ENCODE data around the gene SYT8. TPM values are rescaled to one million over a fixed set of nuclear protein-coding genes. Genes with fewer than 3 reads are reported as not detected.

Gene SYT8
- total and polyA plus RNA-seq, 2 donors from 2014 or later: 1.2 to 1.7 TPM

DNA sequence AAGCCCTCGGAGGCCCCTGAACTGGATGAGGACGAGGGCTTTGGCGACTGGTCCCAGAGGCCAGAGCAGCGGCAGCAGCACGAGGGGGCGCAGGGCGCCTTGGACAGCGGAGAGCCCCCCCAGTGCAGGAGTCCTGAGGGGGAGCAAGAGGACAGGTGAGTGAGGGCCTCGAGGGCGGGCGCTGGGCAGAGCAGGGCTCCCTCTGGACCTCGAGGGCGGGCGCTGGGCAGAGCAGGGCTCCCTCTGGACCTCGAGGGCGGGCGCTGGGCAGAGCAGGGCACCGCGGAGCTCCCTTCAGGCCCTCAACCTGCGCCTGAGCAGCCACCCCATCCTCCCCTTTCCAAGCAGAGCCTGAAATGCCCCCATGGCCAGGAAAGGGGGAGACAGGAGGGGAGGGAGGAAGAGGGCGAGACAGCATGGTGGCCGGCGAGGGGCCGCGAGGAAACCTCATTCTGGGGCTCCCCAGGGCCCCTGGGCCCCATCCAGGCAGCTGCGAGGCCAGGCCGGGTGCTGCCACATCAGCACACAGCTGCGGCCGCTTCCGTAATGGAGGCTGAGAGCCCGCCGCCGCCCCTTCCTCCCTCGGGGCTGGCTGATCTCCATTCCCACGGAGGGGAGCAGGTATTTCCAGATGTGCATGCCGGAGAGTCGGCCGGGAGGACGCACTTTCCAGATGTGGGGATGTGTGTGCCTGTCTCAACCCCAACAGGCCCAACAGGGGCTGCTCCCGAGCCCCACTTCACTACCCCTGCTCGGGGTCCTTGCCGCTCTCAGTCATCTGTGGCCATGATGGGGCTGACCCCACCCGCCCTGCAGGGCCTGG, 46.9 kb downstream of the SYT8 start:
- H3K4me1 ChIP-seq (ENCODE audit: control insufficient read depth in 2 of 3, insufficient read depth in 2 of 3, low read depth in 1 of 3, low read length in 3 of 3): no peaks in the 10 kb centered on the region
- no peaks in the 10 kb centered on the region for H3K36me3 ChIP-seq (ENCODE audit: control insufficient read depth in 2 of 3, insufficient read depth in 3 of 3, low read length in 3 of 3)
- H3K9ac ChIP-seq (ENCODE audit: low read length in 3 of 3): no peak overlapping the region
- H3K9me3 ChIP-seq (ENCODE audit: control insufficient read depth in 2 of 3, insufficient read depth in 1 of 3, low read length in 3 of 3): no peaks in the 10 kb centered on the region
- TF ChIP-seq, protein P1, sequence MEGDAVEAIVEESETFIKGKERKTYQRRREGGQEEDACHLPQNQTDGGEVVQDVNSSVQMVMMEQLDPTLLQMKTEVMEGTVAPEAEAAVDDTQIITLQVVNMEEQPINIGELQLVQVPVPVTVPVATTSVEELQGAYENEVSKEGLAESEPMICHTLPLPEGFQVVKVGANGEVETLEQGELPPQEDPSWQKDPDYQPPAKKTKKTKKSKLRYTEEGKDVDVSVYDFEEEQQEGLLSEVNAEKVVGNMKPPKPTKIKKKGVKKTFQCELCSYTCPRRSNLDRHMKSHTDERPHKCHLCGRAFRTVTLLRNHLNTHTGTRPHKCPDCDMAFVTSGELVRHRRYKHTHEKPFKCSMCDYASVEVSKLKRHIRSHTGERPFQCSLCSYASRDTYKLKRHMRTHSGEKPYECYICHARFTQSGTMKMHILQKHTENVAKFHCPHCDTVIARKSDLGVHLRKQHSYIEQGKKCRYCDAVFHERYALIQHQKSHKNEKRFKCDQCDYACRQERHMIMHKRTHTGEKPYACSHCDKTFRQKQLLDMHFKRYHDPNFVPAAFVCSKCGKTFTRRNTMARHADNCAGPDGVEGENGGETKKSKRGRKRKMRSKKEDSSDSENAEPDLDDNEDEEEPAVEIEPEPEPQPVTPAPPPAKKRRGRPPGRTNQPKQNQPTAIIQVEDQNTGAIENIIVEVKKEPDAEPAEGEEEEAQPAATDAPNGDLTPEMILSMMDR (IDR thresholded peaks at IDR 0.05; ENCODE audit: borderline replicate concordance, extremely low read depth, insufficient read depth): no peak
- no peak overlapping the region for H3K27ac ChIP-seq (ENCODE audit: low read depth in 2 of 2, low read length in 2 of 2)
- intact Hi-C loops (cut with DNase I): no loop called here
- no peaks in the 10 kb centered on the region for H3K27me3 ChIP-seq (ENCODE audit: control insufficient read depth, insufficient read depth, low read length)
- peak in 1 of 5 donors; percentile 75 for DNase-seq
- no peak overlapping the region for H3K4me3 ChIP-seq (ENCODE audit: low read length in 3 of 3)
- no peak for FAIRE-seq

DNA sequence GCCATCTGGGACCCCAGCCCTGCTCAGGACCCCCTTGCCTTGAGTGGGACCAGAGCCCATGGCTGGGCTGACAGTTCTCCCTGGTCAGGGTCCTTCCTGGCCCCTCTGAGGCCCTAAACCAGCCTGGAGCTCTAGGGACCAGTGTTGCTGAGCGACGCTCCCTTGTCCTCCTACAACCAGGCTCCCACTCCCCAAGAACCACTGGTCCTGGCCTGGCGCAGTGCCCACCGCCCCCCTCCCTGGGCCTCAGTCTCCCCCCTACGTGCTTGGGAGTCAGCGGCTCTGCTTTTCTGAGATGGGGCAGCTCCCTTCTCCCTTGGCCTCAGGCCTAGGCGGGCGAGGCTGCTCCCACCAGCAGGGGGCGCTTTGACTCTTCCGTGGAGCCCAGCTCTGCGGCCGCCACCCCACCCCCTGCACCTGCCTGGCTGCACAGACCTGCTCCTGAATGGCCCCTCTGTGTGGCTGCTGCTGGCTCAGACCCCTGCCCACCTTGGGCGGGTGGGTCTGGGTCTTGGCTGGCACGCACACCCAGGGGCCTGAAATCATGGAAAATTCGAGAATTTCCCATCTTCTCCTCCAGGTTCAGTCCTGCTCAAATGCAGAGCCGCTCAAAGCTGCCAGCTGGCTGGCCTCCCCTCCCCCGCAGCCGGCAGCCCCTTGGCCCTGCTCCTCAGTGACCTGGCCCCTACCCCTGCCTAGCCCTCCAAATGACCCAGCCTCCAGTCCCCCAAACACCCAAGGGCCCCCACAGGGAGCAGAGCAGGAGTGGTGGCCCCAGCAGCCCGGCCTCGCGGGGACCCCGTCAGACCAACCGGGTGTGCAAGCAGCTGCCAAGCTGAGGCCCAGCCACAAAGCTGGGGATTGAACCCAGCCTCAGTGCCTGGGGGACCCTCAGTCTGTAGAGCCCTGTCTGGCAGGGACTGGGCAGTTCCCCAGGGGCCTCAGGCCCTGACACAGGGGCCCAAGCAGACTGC, 47.8 kb downstream of the SYT8 start:
- no peak overlapping the region for H3K9ac ChIP-seq (ENCODE audit: low read length in 3 of 3)
- no peak overlapping the region for H3K27ac ChIP-seq (ENCODE audit: low read depth in 2 of 2, low read length in 2 of 2)
- no peak overlapping the region for H3K4me3 ChIP-seq (ENCODE audit: low read length in 3 of 3)
- H3K9me3 ChIP-seq (ENCODE audit: control insufficient read depth in 2 of 3, insufficient read depth in 1 of 3, low read length in 3 of 3): no peaks in the 10 kb centered on the region
- H3K36me3 ChIP-seq (ENCODE audit: control insufficient read depth in 2 of 3, insufficient read depth in 3 of 3, low read length in 3 of 3): no peaks in the 10 kb centered on the region
- no peaks in the 10 kb centered on the region for H3K4me1 ChIP-seq (ENCODE audit: control insufficient read depth in 2 of 3, insufficient read depth in 2 of 3, low read depth in 1 of 3, low read length in 3 of 3)
- TF ChIP-seq, protein P1 (IDR thresholded peaks at IDR 0.05; ENCODE audit: borderline replicate concordance, extremely low read depth, insufficient read depth): peak; percentile 91
- intact Hi-C loops (cut with DNase I): no loop called here
- H3K27me3 ChIP-seq (ENCODE audit: control insufficient read depth, insufficient read depth, low read length): no peaks in the 10 kb centered on the region
- DNase-seq (peak; percentile 90 to 95 (median 91)), FAIRE-seq (no peak)

DNA sequence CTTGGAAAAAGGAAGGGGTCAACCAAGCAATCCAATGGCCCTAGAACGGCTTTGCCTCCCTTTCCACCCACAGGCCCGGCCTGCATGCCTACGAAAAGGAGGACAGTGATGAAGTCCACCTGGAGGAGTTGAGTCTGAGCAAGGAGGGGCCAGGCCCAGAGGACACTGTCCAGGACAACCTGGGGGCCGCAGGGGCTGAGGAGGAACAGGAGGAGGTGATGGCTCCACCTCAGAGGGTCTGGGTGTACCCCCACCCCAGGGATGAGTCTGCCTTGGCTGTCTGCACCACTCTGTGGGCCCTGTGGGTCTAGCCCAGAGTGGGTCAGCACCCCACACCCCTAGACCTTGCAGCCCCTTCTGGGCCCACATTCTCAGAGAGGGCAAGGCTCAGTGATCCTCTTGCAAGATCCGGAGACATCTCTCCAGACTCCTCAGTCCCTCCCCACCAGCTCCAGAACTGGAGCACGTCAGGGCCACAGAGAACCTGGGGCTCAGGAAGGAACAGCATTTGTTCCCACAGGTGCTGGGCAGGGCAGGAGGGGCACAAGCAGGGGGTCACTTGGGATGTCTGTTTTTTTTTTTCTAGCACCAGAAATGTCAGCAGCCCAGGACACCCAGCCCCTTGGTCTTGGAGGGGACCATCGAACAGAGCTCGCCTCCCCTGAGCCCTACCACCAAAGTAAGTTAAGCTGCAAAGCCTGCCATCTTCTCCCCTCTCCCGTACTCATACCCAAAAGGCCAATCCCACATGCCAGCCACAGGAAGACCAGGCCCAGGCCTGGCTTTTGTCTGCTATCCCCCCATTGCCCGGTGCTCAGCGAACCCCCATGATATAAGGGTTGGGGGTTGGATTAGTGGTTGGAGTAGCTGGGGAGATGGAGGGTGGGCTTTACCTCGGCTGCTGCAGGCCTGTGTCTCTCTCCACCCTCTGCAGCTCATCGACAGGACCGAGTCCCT, 48.8 kb downstream of the SYT8 start:
- intact Hi-C loops (cut with DNase I): no loop called here
- no peaks in the 10 kb centered on the region for H3K36me3 ChIP-seq (ENCODE audit: control insufficient read depth in 2 of 3, insufficient read depth in 3 of 3, low read length in 3 of 3)
- H3K27me3 ChIP-seq (ENCODE audit: control insufficient read depth, insufficient read depth, low read length): no peaks in the 10 kb centered on the region
- no peaks in the 10 kb centered on the region for H3K4me1 ChIP-seq (ENCODE audit: control insufficient read depth in 2 of 3, insufficient read depth in 2 of 3, low read depth in 1 of 3, low read length in 3 of 3)
- DNase-seq: peak in 3 of 5 donors; percentile 22 to 58 (median 51)
- FAIRE-seq: no peak
- H3K9ac ChIP-seq (ENCODE audit: low read length in 3 of 3): no peak overlapping the region
- H3K4me3 ChIP-seq (ENCODE audit: low read length in 3 of 3): no peak overlapping the region
- no peak overlapping the region for H3K27ac ChIP-seq (ENCODE audit: low read depth in 2 of 2, low read length in 2 of 2)
- H3K9me3 ChIP-seq (ENCODE audit: control insufficient read depth in 2 of 3, insufficient read depth in 1 of 3, low read length in 3 of 3): no peaks in the 10 kb centered on the region
- TF ChIP-seq, protein P1 (IDR thresholded peaks at IDR 0.05; ENCODE audit: borderline replicate concordance, extremely low read depth, insufficient read depth): no peak
